HUES64 (cell line): ENCODE results near the gene MYH9.

Experiments
- H3K27ac ChIP-seq: 2 replicates; pipeline ENCODE4 v1.7.0; 2013; ENCODE audit warnings: low read depth, low read length, inconsistent platforms
- H3K27me3 ChIP-seq: 2 replicates; pipeline ENCODE4 v1.6.1; 2013; ENCODE audit warnings: mild to moderate bottlenecking, low read length; ENCODE audit not compliant: insufficient read depth
- H3K36me3 ChIP-seq: 2 replicates; pipeline ENCODE4 v1.6.1; 2013; ENCODE audit warnings: mild to moderate bottlenecking, low read length; ENCODE audit not compliant: insufficient read depth
- H3K4me1 ChIP-seq: 2 replicates; pipeline ENCODE4 v1.6.1; 2013; ENCODE audit warnings: mild to moderate bottlenecking, low read length, moderate library complexity; ENCODE audit not compliant: insufficient read depth
- H3K4me3 ChIP-seq: 2 replicates; pipeline ENCODE4 v1.5.1; 2013; ENCODE audit warnings: mild to moderate bottlenecking, low read length, moderate library complexity
- H3K9ac ChIP-seq: 2 replicates; pipeline ENCODE4 v1.6.1; 2013; ENCODE audit warnings: mild to moderate bottlenecking, low read depth, low read length
- H3K9me3 ChIP-seq: 2 replicates; pipeline ENCODE4 v1.6.1; 2013; ENCODE audit warnings: low read depth, low read length; ENCODE audit not compliant: insufficient read depth
- WGBS: fragments of 150-250, 120-280 bp; methylation state at CpG from one replicate; pipeline ENCODE4 v1.1.7; 2013; ENCODE audit warnings: missing lambda C conversion rate; 5-methylcytosine and 5-hydroxymethylcytosine counted together

The MYH9 gene

DNA sequence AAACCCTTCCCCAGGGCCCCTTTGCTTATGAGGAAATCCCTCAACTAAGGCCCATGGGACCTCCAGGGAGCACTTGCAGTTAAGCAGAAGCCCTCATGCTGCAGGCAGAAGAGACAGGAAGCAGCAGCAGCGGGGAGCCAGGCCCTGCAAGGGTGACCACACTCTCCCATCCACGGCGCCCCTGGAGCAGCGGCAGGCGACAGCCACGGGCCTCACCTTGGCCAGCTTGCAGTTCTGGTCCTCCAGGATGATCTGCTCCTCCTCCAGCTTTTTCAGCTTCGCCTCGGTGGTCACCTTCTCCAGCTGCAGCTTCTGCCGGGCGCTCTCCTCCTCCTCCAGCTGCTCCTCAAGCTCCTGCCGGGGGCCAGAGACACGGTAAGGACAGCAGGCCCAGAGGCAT is 87.9 kb downstream of the MYH9 start:
- Histone ChIP-seq H3K9ac (no peak overlapping the region), H3K27ac (no peak overlapping the region), H3K36me3 (peaks cover 98% of the 10 kb centered on the region), H3K9me3 (no peaks in the 10 kb centered on the region), H3K27me3 (no peaks in the 10 kb centered on the region), H3K4me3 (no peak overlapping the region), H3K4me1 (no peaks in the 10 kb centered on the region)
- 96% methylated on average over 12 of the region's 12 CpGs for WGBS

DNA sequence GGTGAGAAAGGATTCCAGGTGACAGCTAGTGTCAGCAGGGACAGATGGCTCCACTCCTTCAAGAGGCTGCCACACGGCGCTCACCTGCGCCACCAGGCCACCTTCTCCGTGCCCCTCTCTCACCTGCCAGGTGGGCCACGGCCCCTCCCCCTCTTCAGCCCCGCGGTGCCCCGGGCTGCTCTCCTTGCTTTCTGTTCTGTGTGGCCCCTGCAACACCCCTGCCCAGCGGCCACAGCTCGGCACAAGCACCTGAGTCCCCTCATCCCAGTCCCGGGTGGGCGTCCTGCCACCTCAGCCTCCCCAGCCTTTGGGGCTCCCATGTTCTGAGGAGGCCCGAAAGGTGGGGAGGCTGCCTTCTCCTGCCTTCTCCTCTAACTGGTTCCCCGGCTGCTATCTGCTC is 88.5 kb downstream of the MYH9 start:
- H3K27ac ChIP-seq = no peak overlapping the region

DNA sequence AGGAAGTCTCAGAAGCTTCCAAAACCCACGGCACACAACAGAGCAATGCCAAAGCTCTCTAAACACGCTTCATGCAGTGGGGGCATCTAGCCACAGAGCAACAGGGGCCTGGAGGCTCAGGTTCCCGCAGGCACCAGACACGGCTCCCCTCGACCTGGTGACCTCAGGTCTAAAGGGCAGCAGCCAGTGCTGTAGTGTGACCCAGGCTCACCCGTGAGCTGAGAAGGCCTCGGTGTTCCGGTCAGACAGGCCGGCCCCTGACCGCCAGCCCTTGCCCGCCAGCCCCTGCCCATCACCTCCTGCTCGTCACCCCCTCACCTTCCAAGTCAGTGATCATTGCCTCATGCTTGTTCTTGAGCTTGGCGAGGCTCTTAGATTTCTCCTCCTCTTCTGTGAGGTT is 89.2 kb downstream of the MYH9 start:
- peaks cover 98% of the 10 kb centered on the region for H3K36me3 ChIP-seq
- H3K9me3 ChIP-seq = no peaks in the 10 kb centered on the region
- no peaks in the 10 kb centered on the region for H3K4me1 ChIP-seq
- no peaks in the 10 kb centered on the region for H3K27me3 ChIP-seq
- H3K4me3 ChIP-seq = no peak overlapping the region
- 97% methylated on average over 13 of the region's 13 CpGs for WGBS
- H3K9ac ChIP-seq = no peak overlapping the region
- H3K27ac ChIP-seq = no peak overlapping the region

More for the DNA sequence above, 88.5 kb downstream of the MYH9 start:
- Histone ChIP-seq H3K4me3 (no peak overlapping the region), H3K9ac (no peak overlapping the region), H3K4me1 (no peaks in the 10 kb centered on the region), H3K9me3 (no peaks in the 10 kb centered on the region), H3K27me3 (no peaks in the 10 kb centered on the region), H3K36me3 (peaks cover 98% of the 10 kb centered on the region)
- WGBS = 91% methylated on average over 14 of the region's 14 CpGs

DNA sequence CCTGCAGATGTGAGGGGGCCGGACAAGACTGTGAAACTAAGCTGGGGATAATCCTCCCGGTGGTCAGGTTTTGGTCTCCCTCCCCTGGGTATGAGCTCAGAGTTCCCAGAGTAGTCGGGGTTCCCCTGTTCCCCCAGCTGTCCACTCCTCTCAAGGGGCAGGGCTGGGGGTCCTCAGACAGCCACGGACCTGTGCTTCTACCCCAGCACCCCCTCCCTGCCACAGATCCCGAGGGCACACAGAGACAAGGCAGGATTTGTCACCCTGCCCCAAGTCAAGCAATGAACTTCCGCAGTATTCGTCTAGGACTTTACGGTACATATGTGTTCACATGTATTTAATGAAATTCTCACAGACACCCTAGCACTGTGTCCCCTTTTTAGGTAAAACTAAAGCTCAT is 89.6 kb downstream of the MYH9 start:
- no peak overlapping the region for H3K4me3 ChIP-seq
- no peaks in the 10 kb centered on the region for H3K9me3 ChIP-seq
- no peak overlapping the region for H3K27ac ChIP-seq
- WGBS = 96% methylated on average over 8 of the region's 8 CpGs
- H3K4me1 ChIP-seq = no peaks in the 10 kb centered on the region
- H3K36me3 ChIP-seq = peaks cover 98% of the 10 kb centered on the region
- no peak overlapping the region for H3K9ac ChIP-seq
- H3K27me3 ChIP-seq = no peaks in the 10 kb centered on the region

DNA sequence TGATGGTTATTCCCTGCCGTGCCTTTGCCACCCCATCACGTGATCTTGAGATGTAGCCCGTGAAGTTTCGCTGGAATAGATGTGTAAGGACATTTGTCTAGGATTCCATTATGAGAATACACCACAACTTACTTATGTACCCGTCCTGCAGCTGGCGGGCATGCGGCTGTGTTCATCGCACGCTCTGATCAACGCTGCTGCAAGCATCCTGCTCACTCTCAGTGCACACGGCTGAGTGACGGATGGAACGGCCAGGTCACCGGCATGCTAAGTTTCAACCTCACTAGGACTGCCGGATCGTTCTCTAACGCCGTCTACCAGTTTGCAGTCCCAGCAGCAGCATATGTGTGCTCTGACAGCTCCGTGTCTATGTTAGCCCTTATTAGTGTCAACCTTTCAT is 90.2 kb downstream of the MYH9 start:
- Histone ChIP-seq H3K4me1 (no peaks in the 10 kb centered on the region), H3K27ac (no peak overlapping the region), H3K9ac (no peak overlapping the region), H3K36me3 (peaks cover 98% of the 10 kb centered on the region), H3K27me3 (no peaks in the 10 kb centered on the region), H3K9me3 (no peaks in the 10 kb centered on the region), H3K4me3 (no peak overlapping the region)
- 93% methylated on average over 19 of the region's 19 CpGs for WGBS

DNA sequence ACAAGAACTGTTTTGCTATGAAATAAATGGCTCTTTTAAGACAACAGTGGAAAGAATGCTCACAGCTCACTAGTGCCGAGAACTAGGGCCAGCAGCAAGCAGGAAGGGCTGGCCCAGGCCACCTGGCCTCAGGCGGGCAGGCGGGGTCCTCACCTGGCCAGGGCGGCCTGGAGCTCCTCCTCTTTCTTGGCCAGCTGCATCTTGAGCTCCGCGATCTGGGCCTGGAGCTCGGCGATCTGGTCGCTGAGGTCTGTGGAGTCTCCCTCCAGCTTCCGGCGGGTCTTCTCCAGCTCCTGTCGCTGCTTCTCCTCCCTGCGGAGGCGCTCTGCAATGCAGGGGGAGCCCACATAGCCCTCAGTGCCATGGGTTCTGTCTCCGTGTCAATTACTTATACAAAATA is 91.1 kb downstream of the MYH9 start:
- Histone ChIP-seq H3K9me3 (0 out of 2 replicates have a peak, but pooled peaks cover 3% of the 10 kb centered on the region), H3K36me3 (peaks cover 98% of the 10 kb centered on the region), H3K9ac (no peak overlapping the region), H3K4me3 (no peak overlapping the region), H3K27ac (no peak overlapping the region), H3K4me1 (no peaks in the 10 kb centered on the region), H3K27me3 (no peaks in the 10 kb centered on the region)
- WGBS = 94% methylated on average over 15 of the region's 15 CpGs

DNA sequence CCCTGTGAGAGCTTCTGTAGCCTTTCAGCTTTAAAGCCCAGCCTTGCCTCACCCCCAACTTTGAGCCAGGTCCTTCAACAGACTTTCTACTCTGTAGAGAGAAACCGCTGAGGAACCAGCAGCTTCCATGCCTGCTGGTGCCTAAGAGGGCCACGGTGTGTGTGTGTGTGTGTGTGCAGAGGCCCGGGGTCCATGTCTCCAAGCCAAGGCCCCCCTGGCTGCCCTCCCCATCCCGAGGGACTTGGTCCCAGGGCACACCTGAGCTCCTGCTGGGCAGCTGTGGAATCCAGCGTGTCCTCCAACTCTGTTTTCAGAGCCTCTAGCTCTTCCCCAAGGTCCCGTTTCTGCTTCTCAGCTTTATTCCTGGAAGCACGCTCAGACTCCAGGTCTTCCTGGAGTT is 92.5 kb downstream of the MYH9 start:
- Histone ChIP-seq H3K9me3 (0 out of 2 replicates have a peak, but pooled peaks cover 6% of the 10 kb centered on the region), H3K27me3 (no peaks in the 10 kb centered on the region), H3K36me3 (peaks cover 88% of the 10 kb centered on the region), H3K9ac (no peak overlapping the region), H3K27ac (no peak overlapping the region), H3K4me3 (no peak overlapping the region), H3K4me1 (no peaks in the 10 kb centered on the region)
- 97% methylated on average over 7 of the region's 7 CpGs for WGBS

DNA sequence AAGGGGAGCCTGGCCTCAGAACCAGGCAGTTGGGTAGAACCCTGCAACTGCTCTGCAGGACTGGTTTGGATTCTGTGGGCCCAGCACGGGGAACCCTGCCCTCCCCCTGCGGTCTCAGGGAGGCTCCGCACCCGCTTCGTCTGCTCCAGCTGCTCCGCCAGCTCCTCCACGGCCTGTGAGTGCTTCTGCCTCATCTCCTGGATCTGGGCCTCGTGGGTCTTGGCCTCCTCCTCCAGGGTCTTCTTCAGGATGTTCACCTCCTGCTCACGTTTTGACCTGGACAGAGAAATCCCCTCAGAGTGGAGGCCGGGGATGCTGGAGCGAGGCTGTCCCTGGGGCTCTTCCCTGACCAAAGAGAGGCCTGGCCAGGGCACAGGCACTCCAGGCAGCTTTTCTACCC is 93.0 kb downstream of the MYH9 start:
- Histone ChIP-seq H3K4me3 (no peak overlapping the region), H3K4me1 (no peaks in the 10 kb centered on the region), H3K27me3 (no peaks in the 10 kb centered on the region), H3K9ac (no peak overlapping the region), H3K27ac (no peak overlapping the region), H3K9me3 (0 out of 2 replicates have a peak, but pooled peaks cover 6% of the 10 kb centered on the region), H3K36me3 (peaks cover 87% of the 10 kb centered on the region)
- WGBS = 96% methylated on average over 11 of the region's 11 CpGs

DNA sequence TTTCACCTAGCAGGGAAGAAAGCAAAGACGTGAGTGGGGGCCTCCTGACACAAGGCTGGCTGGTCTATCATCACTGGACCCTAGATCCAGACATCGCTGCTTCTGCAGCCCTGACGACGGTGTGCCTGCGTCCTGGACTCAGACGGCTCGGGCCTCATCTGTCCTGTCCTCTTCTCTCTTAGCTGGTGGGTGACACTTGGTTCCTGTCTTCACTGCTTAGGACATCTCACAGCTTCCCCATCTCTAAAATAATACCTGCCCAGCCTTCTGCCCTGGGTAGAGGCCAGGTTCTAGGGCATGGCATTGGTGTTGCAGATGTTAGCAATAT is 93.5 kb downstream of the MYH9 start:
- H3K27me3 ChIP-seq = no peaks in the 10 kb centered on the region
- no peak overlapping the region for H3K9ac ChIP-seq
- WGBS = 96% methylated on average over 7 of the region's 7 CpGs
- no peak overlapping the region for H3K27ac ChIP-seq
- peaks cover 87% of the 10 kb centered on the region for H3K36me3 ChIP-seq
- 0 out of 2 replicates have a peak, but pooled peaks cover 6% of the 10 kb centered on the region for H3K9me3 ChIP-seq
- H3K4me1 ChIP-seq = no peaks in the 10 kb centered on the region
- no peak overlapping the region for H3K4me3 ChIP-seq

DNA sequence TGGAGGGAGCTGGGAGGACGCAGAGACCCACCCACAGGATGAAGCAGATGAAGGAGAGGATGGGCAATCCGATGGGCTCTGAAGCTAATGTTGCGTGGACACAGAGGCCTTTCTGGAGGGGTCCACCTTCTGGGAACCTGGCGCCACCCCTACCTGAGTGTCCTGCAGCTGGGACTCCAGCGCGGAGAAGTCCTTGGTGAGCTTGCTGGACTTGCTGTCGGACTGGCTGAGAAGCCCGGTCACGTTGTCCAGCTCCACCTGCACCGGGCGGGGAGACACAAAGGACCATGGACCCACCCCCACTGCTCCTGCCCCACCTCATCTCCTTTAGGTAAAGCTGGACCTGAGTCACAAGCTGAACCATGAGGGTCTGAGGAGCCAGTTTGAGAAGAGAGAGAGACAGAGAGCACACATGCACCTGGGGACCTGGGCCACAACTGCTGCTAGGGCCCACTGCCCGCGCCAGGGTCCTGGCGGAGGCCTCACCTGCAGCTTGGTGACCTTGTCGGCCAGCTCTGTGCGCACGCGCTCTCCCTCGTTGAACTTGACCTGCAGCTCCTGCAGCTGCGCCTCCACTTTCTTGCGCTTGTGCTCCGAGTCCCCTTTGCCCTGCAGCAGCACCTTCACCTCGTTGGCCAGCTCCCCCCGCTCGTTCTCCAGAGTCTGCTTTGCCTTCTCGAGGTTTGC is 94.0 kb downstream of the MYH9 start:
- no peaks in the 10 kb centered on the region for H3K4me1 ChIP-seq
- H3K4me3 ChIP-seq = no peak overlapping the region
- H3K9me3 ChIP-seq = 0 out of 2 replicates have a peak, but pooled peaks cover 6% of the 10 kb centered on the region
- 95% methylated on average over 26 of the region's 26 CpGs for WGBS
- no peak overlapping the region for H3K9ac ChIP-seq
- no peaks in the 10 kb centered on the region for H3K27me3 ChIP-seq
- H3K27ac ChIP-seq = no peak overlapping the region
- peaks cover 87% of the 10 kb centered on the region for H3K36me3 ChIP-seq

DNA sequence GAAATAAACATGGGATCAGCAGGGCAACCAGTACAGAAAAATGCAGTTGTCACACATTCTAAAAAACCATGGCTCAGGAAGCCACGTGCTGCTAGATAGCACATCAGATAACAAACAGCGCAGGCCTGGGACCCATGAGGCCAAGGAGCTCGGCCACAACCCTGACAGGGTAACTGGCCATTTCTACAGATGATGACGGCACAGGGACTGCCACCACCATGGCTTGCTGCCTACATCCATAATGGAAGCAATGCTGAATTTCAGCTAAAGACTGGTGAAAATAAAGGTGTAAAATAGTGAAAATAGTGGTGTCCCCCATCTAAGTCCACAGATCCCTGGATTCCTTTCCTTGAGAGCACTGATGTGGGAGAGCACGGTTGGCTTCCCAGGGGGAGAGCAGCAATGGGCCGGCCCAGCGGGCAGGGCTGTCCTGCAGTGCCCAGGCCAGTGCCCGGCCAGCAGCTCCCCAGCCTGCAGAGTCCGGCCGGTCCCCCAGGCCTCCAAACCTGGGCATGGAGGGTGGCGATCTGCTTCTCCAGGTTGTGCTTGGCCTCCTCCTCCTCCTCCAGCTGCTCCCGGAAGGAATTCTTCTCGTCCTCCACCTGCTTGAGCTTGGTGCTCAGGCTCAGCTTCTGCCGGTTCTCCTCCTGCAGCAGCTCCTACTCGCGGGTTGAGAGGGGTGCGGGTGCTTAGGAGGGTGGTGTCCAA is 94.8 kb downstream of the MYH9 start:
- no peaks in the 10 kb centered on the region for H3K27me3 ChIP-seq
- no peaks in the 10 kb centered on the region for H3K4me1 ChIP-seq
- H3K36me3 ChIP-seq = peaks cover 87% of the 10 kb centered on the region
- H3K4me3 ChIP-seq = no peak overlapping the region
- H3K9me3 ChIP-seq = 0 out of 2 replicates have a peak, but pooled peaks cover 6% of the 10 kb centered on the region
- H3K27ac ChIP-seq = no peak overlapping the region
- no peak overlapping the region for H3K9ac ChIP-seq
- 96% methylated on average over 17 of the region's 17 CpGs for WGBS
